ENCODE results near the gene PTX4. TPM values are rescaled to one million over a fixed set of nuclear protein-coding genes. Genes with fewer than 3 reads are reported as not detected.

The PTX4 gene
- total and polyA plus RNA-seq, 4 donors = 0.08 to 0.61 TPM; not detected in 2

GRCh38 chr16:1450841-1451240 lies 37.9 kb downstream of the PTX4 start:
- no peaks in the 10 kb centered on the region for H3K27me3 ChIP-seq (ENCODE audit: control insufficient read depth in 4 of 4, insufficient read depth in 4 of 4, low read length in 3 of 4)
- TF ChIP-seq HNF4G (IDR thresholded peaks at IDR 0.05) (no peak), FOXA1 (IDR thresholded peaks at IDR 0.05) (no peak), YY1 (IDR thresholded peaks at IDR 0.05) (no peak), FOXA2 (IDR thresholded peaks at IDR 0.05) (no peak), CTCF (IDR thresholded peaks at IDR 0.05; ENCODE audit: low read depth, low read length, missing input control) (no peak), ATF3 (IDR thresholded peaks at IDR 0.05) (no peak), GABPA (IDR thresholded peaks at IDR 0.05 in 1 of 2, conservative IDR thresholded peaks at IDR 0.05 in 1 of 2) (no peak), JUND (IDR thresholded peaks at IDR 0.05) (no peak), RAD21 (IDR thresholded peaks at IDR 0.05) (no peak), NR2F2 (IDR thresholded peaks at IDR 0.05) (no peak), EGR1 (IDR thresholded peaks at IDR 0.05; ENCODE audit: low read depth in 2 of 2) (no peak), RXRA (IDR thresholded peaks at IDR 0.05) (no peak), ZBTB33 (IDR thresholded peaks at IDR 0.05) (no peak), HNF4A (conservative IDR thresholded peaks at IDR 0.05) (no peak), MAX (IDR thresholded peaks at IDR 0.05) (no peak), SP1 (IDR thresholded peaks at IDR 0.05) (no peak), REST (IDR thresholded peaks at IDR 0.05) (no peak), TAF1 (conservative IDR thresholded peaks at IDR 0.05) (no peak)
- no peaks in the 10 kb centered on the region for H3K4me1 ChIP-seq (ENCODE audit: control insufficient read depth in 4 of 4, insufficient read depth in 4 of 4, low read length in 3 of 4)
- 98% methylated on average over 21 of the region's 21 CpGs for WGBS
- no peaks in the 10 kb centered on the region for H3K9me3 ChIP-seq (ENCODE audit: control insufficient read depth in 4 of 4, low read length in 3 of 4)
- H3K4me3 ChIP-seq (ENCODE audit: low read depth in 1 of 3, low read length in 3 of 3) = no peak overlapping the region
- H3K9ac ChIP-seq (ENCODE audit: low read depth in 1 of 2, low read length in 2 of 2) = no peak overlapping the region
- DNase-seq (ENCODE audit: low spot score) = no peak
- H3K36me3 ChIP-seq (ENCODE audit: control insufficient read depth in 4 of 4, insufficient read depth in 3 of 4, low read depth in 1 of 4, low read length in 3 of 4) = peaks cover 0 to 57% (median 11%) of the 10 kb centered on the region in 4 donors
- no peak overlapping the region for H3K27ac ChIP-seq (ENCODE audit: low read depth in 1 of 2, low read length in 2 of 2)

All from liver (tissue), 9 donors.